ENCODE data around the gene MGMT.

GRCh38 chr10:129743738-129744133 lies 276.7 kb downstream of the MGMT start:
- TF ChIP-seq CTCF (IDR thresholded peaks at IDR 0.05), result no peak
- no peak for TF ChIP-seq EP300 (IDR thresholded peaks at IDR 0.05)
- no peak for TF ChIP-seq POLR2A (IDR thresholded peaks at IDR 0.05; ENCODE audit: low read depth)
- TF ChIP-seq POLR2AphosphoS5 (IDR thresholded peaks at IDR 0.05), result no peak
